Astrocyte of the spinal cord (primary cell): ENCODE measurements around the gene EID2B.

Experiments
- DNase-seq: peaks from one replicate; pipeline ENCODE4 v3.0.0; 2011; ENCODE audit warnings: low read depth, low spot score
- H3K4me3 ChIP-seq: 2 replicates; pipeline ENCODE4 v1.5.1; 2011; ENCODE audit warnings: low read depth, mild to moderate bottlenecking, low read length, moderate library complexity
- in situ Hi-C: cut with HindIII; loops from 2 replicates; pipeline ENCODE4 v1.10.0; 2017; ENCODE audit warnings: low sequenced_read_pairs
- TF ChIP-seq, protein P1 (sequence below): IDR thresholded peaks from 2 replicates; pipeline ENCODE4 v1.5.1; 2012; ENCODE audit warnings: low read depth, mild to moderate bottlenecking, low read length, inconsistent platforms

The EID2B gene

DNA sequence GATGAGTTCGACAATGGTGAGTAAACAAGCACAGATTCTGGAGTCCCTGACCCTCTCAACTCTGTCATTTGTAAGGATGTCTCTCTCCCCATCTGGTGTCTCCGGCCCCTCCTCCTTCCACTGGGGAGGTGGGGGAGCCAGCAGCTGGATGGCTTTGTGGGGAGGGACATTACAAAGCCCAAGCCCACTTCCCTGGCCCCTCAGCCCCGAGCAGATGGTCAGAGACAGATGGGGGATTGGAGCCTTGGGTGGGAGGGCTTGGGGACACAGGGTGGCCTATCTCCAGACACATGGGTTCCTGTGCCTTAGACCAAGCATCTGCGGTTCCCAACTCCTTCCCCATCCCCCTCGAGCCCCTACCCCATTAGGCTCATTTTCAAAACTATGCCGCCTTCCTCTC lies 49.5 kb downstream of the EID2B start:
- TF ChIP-seq, protein P1, sequence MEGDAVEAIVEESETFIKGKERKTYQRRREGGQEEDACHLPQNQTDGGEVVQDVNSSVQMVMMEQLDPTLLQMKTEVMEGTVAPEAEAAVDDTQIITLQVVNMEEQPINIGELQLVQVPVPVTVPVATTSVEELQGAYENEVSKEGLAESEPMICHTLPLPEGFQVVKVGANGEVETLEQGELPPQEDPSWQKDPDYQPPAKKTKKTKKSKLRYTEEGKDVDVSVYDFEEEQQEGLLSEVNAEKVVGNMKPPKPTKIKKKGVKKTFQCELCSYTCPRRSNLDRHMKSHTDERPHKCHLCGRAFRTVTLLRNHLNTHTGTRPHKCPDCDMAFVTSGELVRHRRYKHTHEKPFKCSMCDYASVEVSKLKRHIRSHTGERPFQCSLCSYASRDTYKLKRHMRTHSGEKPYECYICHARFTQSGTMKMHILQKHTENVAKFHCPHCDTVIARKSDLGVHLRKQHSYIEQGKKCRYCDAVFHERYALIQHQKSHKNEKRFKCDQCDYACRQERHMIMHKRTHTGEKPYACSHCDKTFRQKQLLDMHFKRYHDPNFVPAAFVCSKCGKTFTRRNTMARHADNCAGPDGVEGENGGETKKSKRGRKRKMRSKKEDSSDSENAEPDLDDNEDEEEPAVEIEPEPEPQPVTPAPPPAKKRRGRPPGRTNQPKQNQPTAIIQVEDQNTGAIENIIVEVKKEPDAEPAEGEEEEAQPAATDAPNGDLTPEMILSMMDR, result no peak
- H3K4me3 ChIP-seq, result no peak overlapping the region
- in situ Hi-C loops, result no loop called here
- no peak for DNase-seq

DNA sequence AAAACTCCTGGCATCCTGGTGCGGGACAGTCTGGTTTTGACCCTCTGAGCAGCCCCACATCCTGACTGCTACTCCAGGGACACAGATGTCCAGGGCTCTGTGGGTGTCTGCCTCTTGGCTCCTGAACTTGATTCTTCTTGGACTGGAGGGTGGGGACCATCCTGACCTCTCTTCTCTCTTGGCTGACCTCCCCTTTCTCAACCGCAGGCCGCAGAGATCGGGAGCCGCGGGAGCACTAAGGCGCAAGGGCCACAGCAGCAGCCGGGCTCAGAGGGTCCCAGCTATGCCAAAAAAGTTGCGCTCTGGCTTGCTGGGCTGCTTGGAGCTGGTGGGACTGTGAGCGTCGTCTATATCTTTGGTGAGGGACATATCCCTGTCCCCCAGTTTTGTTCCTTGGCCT lies 51.0 kb downstream of the EID2B start:
- in situ Hi-C loops, result no loop called here
- TF ChIP-seq, protein P1, result no peak
- peak overlapping the region; percentile 100 for H3K4me3 ChIP-seq
- DNase-seq, result no peak

DNA sequence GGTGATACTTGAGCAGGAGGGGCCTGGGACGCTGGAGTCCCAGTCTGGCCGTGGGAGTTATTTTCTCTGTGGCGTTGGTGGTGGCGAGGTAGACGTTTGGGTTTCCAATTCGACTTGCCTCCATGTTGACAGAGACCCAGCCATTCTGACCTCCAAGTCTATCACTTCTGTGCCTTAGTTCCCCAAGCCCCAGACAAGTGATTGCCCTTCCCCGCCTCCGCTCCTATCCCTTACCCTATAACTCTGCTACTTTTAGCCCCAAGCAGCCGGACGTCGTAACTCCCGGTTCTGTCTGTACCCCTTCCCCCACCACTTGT lies 51.5 kb downstream of the EID2B start:
- peak overlapping the region; percentile 100 for H3K4me3 ChIP-seq
- in situ Hi-C loops, result no loop called here
- TF ChIP-seq, protein P1, result no peak
- no peak for DNase-seq
